Cardiac ventricle fibroblast (primary cell): ENCODE measurements around the gene ATP2B3. TPM values are rescaled to one million over a fixed set of nuclear protein-coding genes. Genes with fewer than 3 reads are reported as not detected.

Experiments
- total RNA-seq: library from RNA; depleted of rRNA; stranded (reverse); fragments of >200 nt; gene quantifications from 2 replicates; pipeline ENCODE4 v1.2.3, GENCODE V29; 2015

Gene ATP2B3
- not detected in 2 replicates for total RNA-seq

GRCh38 chrX:153517423-153517822, at the start of gene ATP2B3:
ATP2B3 (plus strand) TSS chrX:153517642; CDS start chrX:153536248, 18,606 bp downstream.

GRCh38 chrX:153470411-153471363, 46.8 kb upstream of the ATP2B3 start, which contains the start of gene HAUS7:
HAUS7 (minus strand) TSS chrX:153470576; CDS start chrX:153470557, 19 bp downstream.

GRCh38 chrX:153494541-153495361, 22.7 kb upstream of the ATP2B3 start, which contains the start of gene BGN:
BGN (plus strand) TSS chrX:153494980; CDS start chrX:153504632, 9,652 bp downstream.

GRCh38 chrX:153598541-153599191, 81.2 kb downstream of the ATP2B3 start, which contains the start of gene CCNQ:
CCNQ (minus strand) TSS chrX:153599139; CDS start chrX:153599073, 66 bp downstream.

Other genes starting within 250 kb of the ATP2B3 start
- not detected in 2 replicates for gene PNMA6F, start 195.9 kb upstream of the ATP2B3 start, total RNA-seq
- 10.2 and 13.5 TPM in 2 replicates for gene ZNF275, start 183.5 kb upstream of the ATP2B3 start, total RNA-seq
- not detected in 2 replicates for gene PNMA6E, start 116.3 kb upstream of the ATP2B3 start, total RNA-seq
- 0.06 TPM in 1 of 2 replicates, not detected in the other for gene ZFP92, start 106.2 kb upstream of the ATP2B3 start, total RNA-seq
- 1.1 and 5.5 TPM in 2 replicates for gene TREX2, start 71.6 kb upstream of the ATP2B3 start, total RNA-seq
- gene HAUS7, start 47.1 kb upstream of the ATP2B3 start, total RNA-seq, result 15.6 and 16.8 TPM in 2 replicates
- 318 and 356 TPM in 2 replicates for gene BGN, start 22.7 kb upstream of the ATP2B3 start, total RNA-seq
- 14.9 and 22.7 TPM in 2 replicates for gene CCNQ, start 81.5 kb downstream of the ATP2B3 start, total RNA-seq
- gene DUSP9, start 129.6 kb downstream of the ATP2B3 start, total RNA-seq, result 0.12 TPM in 1 of 2 replicates, not detected in the other
- gene PNCK, start 156.2 kb downstream of the ATP2B3 start, total RNA-seq, result 0.20 and 0.25 TPM in 2 replicates
- 28.0 and 31.3 TPM in 2 replicates for gene SLC6A8, start 170.3 kb downstream of the ATP2B3 start, total RNA-seq
- gene BCAP31, start 206.7 kb downstream of the ATP2B3 start, total RNA-seq, result 116 and 122 TPM in 2 replicates
- 11.7 and 11.8 TPM in 2 replicates for gene ABCD1, start 207.2 kb downstream of the ATP2B3 start, total RNA-seq
- gene PLXNB3, start 246.6 kb downstream of the ATP2B3 start, total RNA-seq, result 0.94 and 2.4 TPM in 2 replicates